NCI-H1694 (cell line): ENCODE measurements around the gene MGAT5.
"Not testable (repeated sequence)": the region's sequence is repeated elsewhere in the genome, so short reads cannot be mapped to it uniquely, and the experiment has no call there.

Experiments used
- DNase-seq: peaks from one replicate; lab custom pipeline; 2025; lab: John Stamatoyannopoulos, UW

The MGAT5 gene

DNA sequence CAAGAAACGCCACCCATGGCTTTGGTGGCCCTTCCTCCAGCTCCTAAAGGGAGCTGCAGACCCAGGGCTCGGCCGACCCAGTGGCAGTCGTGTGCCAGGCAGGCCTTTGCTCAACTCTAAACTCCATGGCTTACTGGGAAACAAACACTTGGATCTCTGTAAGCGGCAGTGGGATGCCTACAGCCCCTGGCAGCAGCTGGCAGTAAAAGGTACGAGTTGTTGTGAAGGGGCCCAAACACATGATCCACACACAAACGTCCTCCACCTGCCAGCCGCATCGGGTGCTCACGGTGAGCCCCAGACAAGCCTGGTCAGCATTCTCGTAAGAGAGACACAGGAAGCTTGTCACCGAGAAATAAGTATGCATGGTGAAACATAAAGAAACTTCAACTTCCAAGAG, 214.9 kb downstream of the MGAT5 start:
- no peak for DNase-seq

DNA sequence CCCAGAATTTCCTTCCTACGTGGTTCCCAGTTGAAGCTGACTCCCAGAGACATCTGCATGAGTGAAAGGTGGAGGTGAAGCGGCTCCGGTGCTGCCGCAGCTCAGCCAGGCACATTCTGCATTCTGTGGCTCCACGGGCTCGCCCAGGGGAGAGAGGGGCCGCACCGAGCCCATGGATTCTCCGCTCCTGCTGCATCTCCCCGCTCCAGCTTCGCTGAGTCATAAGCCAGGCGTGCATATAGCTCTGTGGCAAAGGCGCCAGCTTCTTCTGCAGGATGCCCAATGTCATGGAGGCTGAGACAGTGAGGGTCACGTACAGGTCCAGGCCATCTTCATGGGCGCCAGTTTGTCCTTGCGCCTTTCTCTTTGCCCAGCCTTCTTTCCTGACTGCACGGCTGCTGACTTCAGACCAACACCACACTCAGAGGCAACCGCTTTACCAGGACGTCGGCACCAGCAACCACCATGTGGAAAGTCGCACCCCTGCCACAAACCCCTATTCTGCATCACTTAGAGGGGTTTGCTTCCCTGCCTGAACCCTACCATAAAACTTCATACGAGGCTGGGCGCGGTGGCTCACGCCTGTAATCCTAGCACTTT, 215.7 kb downstream of the MGAT5 start:
- DNase-seq = no peak

DNA sequence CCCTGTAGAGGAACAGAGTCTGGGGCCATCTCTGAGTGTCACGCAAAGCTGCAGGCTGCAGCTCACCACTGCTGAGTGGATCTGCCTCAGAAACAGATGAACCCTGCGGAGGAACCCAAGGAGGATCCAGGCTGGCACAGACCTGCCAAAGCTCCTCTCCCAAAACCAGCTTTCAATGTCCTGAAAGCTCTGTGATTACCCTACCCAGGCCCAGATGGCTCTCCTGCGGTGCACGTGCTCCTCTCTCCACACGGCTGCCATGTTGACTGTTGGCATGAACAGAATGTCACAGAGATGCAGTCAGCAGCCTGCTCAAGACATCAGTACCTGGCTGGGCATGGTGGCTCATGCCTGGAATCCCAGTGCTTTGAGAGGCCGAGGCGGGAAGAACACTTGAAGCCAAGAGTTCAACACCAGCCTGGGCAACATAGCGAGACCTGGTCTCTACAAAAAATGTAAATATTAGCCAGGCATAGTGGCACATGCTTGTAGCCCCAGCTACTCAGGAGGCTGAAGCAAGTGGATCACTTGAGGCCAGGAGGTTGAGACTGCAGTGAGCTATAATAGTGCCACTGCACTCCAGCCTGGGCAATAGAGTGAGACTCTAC, 216.8 kb downstream of the MGAT5 start:
- DNase-seq = no peak

DNA sequence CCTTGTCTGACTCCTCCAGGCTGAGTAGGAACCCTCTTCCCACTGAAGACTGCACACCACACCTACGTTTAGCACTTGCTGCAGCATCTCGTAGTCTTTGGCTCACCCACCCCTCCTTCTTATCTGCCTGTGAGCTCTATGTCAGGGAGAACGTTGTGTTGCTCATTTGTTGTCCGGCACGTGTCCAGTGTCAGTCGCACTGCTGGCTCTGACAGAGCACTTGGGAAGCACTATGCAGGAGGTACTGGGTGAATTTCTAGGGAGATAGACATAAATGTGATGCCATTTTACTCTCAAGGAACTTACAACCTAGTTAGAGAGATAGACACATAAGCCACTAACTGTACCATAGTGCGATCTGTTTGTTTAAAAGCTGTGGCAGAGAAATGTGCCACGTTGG, 223.1 kb downstream of the MGAT5 start:
- not testable (repeated sequence) for DNase-seq

DNA sequence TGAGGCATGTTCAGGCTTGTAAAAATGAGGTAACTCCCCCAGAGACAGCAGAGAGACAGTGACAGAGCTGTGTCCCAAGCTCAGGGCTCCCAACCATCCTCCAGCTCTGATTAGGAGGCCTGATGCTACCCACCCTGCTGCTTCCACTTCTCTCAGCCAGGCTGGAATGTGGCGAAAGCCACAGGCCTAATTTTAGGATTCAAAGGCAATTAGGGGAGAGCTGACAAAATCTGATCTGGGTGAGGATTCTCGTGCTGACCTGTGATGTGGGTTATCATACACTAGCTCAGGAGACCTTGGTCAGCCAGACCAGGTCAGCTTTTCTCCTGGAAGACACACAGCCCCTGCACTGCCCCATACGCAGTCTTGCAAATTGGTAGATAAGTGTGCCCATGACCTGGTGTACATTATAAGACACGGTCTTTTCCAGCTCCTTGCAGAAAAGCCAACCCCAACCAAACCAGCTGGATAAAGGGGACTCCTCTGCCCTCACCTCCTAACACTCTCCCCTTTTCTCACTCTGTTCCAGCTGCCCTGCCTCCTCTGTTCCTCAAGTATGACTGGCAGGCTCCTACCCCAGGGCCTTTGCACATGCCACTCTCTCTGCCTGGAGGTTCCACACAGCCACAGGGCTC, 225.9 kb downstream of the MGAT5 start:
- DNase-seq = no peak

DNA sequence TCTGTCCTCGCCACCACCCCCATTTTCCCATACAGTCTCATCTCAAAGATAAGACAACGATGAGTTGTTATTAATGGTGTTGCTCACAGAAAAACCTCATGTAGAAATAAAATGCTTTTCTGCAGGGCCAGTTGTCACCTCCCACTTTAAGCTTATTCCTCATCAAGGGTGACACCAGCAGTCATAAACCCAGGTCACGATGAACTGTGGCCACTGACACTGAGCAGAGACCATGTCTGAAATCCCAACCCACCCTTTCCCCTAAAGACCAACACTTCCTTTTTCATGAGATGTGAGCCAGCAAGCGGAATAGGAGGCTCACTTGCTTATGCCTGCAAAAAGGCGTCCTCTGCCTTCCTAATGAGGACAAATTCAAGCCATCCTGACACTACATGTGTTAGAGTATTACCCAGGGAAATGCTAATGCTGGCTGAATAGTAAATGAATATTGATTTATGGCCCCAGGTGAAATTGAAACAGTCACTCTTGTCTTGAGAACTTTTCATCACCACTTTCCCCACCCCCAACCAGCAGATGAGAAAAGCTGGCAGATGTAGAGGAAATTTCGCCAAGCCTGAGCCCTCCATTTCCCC, 228.4 kb downstream of the MGAT5 start:
- no peak for DNase-seq

DNA sequence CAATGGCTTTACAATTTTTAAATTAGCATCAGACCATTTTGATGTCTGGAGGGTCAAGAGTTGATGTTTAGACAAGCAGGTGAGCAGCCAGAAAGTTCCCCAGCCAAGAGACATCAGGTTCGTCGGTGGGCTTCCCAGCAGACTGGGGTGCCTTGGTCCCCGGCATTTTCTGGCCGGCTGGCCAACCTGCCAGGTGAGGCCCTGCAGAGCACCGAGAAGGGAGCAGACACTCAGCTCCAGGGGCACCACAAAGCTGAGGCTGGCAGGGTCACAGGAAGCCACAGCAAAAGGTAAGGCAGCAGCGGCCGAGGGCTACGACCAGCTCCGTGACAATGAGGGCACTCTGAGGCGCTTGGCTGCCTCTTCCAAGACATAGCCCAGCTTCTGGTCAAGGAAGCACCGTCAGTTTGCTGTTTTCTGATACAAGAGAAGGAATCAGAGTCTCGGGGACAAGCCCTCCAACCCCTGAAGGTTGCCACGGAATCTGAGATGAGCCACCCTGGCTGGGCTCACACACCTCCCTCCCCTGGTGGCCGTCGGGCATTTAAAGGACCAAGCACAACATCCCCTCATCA, 229.0 kb downstream of the MGAT5 start:
- DNase-seq = no peak

DNA sequence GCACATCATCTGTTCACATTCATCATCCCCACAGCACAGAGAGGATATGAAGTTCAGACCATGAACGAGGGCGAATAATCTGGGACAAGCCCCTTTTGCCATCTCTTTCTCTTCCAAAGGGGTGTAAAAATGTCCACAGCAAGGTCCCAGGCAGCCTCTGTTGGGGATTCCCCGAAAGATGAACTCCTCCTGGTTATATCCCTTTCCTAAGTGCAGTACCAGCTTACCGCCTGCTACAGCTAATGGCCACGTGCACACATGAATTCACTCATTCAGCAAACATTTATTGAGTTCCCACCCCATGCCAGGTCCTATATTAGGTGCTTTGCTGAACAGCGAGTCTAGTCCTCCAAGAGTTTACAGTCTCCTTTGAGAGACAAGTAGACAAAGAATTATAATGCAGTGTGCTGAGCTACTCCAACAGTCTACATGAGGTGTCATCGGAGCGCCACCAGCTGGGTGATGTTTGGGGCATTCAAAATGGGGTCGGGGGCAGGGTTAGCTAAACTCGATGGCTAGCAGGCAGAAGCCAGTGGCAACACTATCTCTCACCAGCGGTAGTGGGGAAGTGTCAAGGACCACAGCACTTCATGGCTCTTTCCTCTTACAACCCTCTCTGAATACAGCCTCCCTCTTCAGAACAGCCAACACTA, 236.0 kb downstream of the MGAT5 start:
- DNase-seq = no peak

DNA sequence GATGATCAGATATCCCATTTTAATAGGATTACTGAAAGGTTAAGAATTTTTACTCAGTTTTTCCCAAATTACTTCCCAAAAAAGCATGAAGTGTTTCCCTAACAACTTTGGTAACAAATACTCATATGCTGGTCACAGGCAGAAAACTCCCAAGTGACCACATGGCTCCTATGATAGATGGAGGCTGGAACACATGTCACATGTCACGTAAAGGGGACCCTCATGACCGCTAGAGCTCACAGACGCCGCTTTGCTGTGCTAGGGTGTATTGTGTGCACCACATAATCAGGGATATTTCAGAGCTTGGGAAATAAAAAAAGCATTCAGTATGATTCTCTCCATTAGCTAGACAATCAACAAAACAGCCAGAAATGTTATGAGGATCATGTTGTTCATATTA, 236.7 kb downstream of the MGAT5 start:
- no peak for DNase-seq

DNA sequence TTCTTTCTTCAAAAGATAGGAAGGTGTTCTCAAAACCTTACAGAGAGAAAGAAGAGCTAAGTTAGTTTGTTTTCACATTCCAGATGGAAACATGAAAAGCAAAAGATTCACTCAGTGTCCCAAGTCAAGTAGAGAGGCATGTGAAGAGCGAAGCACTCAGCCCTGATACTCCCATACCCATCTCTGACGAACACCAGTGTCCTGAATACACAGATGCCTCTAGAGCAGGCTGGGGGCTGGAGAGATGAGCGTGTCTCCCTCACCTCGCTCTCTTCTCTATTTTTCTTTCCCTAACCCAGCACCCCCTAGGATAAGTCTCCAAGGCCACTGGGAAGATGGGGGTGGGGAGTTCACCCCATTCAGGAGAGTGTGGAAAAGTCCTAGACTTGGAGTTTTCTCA, 237.2 kb downstream of the MGAT5 start:
- DNase-seq = no peak

DNA sequence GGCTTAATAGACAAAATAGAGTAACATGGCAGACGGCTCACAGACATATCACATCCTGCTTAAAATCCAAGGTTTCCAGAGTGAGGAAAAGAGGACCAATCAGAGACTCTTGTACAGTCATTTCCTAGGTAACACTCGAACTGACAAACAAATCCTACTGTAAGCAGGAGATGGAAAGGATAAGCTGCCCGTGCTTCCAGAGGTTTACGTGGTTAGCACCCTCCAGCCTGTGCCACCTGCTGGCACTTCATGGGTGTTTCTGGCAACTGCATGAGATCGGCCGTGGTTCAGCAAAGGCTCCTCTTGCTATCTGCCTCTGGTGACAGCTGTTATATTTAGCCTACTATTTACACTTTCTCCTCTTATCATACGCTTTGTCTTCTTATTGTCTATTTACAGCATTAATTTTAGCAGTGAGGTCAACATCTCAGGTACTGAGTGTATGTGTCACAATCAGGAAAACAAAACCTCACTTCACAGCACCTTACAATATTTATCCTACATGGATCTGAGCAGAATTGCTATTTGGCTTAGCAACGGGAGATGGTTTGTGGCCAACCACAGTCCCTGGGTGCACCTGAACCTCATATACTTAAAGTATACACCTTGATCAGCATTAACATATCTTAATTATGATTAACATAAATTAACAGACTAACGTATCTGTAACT, 238.0 kb downstream of the MGAT5 start:
- peak; percentile 72 for DNase-seq

DNA sequence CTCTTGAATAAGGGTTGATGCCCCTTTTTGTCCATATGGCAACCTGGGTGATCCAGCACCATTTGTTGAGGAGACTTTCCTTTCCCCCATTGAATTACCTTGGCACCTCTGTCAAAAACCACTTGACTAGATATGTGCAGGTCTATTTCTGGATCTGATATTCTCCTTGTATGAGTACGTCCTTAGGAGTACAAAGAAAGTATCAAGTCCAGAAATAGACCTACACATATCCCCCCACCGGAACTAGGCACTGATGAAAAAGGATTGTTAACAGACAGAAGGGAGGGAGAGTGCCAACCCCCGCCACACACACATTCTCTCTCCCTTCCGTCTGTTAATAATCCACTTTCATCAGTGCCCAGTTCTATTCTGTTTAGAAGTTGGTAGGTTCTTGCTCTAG, 239.9 kb downstream of the MGAT5 start:
- DNase-seq = no peak

DNA sequence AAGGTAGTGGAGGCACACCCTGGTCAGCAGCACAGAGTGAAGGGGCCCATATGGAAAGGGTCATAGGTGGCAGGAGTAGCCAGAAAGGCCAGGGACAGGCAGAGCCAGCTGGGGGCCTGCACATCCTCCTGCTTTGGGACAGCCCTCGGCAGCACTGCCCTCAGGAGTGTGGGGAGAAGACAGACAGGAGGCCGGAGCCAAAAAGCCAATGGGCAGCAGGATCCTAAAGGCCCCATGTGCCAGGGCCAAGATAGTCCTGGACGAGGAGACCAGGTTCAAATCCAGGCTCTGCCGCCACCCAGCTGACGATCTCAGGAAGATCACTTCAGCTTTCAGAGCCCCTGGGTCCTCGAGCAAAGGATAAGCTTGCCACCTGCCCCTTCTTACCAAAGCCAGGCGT, 244.8 kb downstream of the MGAT5 start:
- DNase-seq = no peak

DNA sequence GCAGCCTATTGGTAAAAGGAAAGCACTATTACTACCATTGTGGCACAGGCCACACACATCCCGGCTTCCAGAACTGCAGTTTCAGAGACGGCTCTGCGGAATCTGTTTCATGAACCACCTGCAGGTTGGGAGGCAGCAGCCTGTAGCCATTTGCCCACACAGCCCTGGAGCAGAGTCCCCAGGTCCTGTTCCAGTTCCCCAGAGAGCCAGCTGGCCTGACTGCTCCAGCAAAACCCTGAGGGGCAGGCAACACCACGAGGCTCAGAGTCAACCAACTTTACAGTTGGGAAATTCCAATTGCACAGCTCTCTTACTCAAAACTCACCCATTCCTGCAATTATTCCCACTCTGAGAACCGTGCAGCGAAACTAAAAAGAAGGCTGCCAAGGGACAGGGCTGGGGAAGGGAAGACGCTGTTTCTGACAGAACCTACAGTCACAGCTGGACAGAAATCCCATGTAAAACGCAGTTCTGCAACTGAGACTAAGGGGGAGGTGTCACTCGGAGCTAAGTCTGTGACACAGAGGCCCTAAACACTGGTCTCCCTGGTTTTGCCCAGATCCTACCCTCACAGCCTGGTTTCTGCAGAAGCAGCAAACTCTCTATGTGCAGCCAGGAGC, 245.5 kb downstream of the MGAT5 start:
- DNase-seq = no peak

DNA sequence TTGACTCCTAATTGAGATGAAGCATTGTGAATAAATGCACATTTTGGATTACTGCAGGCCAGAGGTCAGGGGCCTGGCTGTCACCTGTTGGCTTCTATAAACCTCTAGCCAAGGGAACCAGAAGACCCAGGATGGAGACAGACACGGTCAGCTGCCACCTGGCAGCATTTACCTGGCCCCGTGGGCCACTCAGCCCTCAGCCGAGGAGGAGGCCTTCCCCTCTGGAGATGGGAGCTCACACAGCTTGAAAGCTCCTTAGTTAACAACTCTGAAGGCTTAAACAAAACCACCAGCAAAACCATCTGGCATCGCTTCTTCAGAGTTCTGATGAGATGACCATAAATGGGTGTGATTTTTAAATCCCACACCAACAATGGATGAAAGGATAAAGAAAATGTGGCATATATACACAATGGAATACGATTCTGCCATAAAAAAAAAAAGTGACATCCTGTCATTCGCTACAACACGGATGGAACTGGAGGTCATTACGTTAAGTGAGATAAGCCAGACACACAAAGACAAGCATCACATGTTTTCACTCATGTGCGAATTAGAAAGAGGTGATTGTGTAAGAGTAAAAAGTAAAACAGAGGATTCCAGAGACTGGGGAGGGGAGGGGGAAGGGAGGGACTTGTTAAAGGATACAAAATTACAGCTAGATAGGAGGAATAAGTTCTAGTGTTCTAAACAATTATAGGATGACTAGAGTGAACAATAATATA, 246.5 kb downstream of the MGAT5 start:
- DNase-seq = no peak

DNA sequence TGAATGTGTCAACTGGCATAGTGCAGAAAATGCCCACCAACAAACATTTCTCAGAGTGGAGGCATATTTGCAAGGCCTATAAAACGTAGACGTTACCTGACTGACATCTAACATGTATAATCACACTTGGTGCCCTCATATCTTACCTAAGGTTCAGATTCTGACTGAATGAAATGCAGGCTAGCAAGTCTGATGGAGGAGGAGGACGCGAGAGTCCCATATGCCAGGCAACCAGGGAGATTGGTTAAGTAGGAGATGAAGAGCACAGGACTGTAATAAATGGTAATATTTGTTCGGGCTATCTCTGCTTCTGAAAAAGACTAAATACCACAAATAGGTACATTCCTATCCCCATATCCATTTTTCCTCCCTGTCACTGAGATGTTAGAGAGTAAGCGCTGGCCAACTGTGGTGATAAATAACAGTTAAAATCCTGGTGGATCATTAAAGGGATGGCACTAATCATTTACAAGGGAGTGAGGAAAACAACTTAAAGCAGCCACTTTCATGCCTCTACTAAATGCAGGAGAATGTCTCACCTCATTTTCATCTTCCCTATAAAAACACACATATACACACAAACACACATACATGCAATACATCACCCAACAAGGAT, 247.7 kb downstream of the MGAT5 start:
- no peak for DNase-seq

DNA sequence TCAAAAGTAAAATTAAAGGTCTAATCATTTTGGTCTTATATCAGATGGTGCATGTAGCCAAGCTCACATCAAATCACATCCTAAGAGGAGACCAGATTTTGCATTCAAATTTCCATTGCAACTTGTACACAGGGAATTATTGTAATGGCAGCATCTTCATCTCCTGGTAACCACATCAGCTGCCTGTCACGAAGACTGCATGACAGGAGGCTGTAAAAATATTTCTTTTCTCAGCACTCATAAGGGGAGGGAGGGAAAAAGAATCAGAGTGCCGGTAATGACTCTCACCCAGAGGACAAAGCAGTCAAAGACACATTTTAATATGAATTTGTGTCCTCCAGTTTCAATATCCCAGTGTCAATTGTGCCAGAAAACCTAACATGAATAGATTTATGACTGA, 248.2 kb downstream of the MGAT5 start:
- DNase-seq = no peak
